ENCODE results near the gene OTOP2. TPM values are rescaled to one million over a fixed set of nuclear protein-coding genes. Genes with fewer than 3 reads are reported as not detected.

OTOP2 gene
- total and polyA plus RNA-seq, 4 donors, result 0.25 TPM; not detected in 3

GRCh38 chr17:74952431-74953133 is 28.5 kb downstream of the OTOP2 start:
- Histone ChIP-seq H3K9me3 (ENCODE audit: control insufficient read depth, low read length) (no peaks in the 10 kb centered on the region), H3K4me1 (ENCODE audit: control insufficient read depth in 1 of 2, insufficient read depth in 2 of 2, low read length in 2 of 2) (no peaks in the 10 kb centered on the region), H3K36me3 (ENCODE audit: control insufficient read depth in 1 of 2, insufficient read depth in 2 of 2, low read length in 1 of 2) (no peaks in the 10 kb centered on the region), H3K27me3 (ENCODE audit: control insufficient read depth in 1 of 2, insufficient read depth in 2 of 2, low read length in 1 of 2) (no peaks in the 10 kb centered on the region), H3K4me3 (ENCODE audit: low read length in 2 of 2) (no peak overlapping the region), H3K27ac (ENCODE audit: low read depth in 1 of 2, low read length in 2 of 2) (no peak overlapping the region)
- intact Hi-C loops (cut with DNase I), result loop anchor here in 1 of 2 donors (10.0 kb wide), 1 partner anchor 208 kb away; the partner anchor contains the start of gene NHERF1
- DNase-seq (no peak), ATAC-seq (ENCODE audit: low FRiP score) (no peak)
- 70 to 77% methylated on average over 24 of the region's 24 CpGs for WGBS, 2 donors

- no peak overlapping the region for H3K4me3 ChIP-seq (ENCODE audit: low read length in 2 of 2)
- intact Hi-C loops (cut with DNase I), result loop anchor here in 1 of 2 donors (10.0 kb wide), 1 partner anchor 208 kb away; the partner anchor contains the start of gene NHERF1
These were observed 29.1 kb downstream of the OTOP2 start for GRCh38 chr17:74953134-74953687.

GRCh38 chr17:74954115-74954514 is 30.0 kb downstream of the OTOP2 start:
- Histone ChIP-seq H3K27ac (ENCODE audit: low read depth in 1 of 2, low read length in 2 of 2) (no peak overlapping the region), H3K9me3 (ENCODE audit: control insufficient read depth, low read length) (no peaks in the 10 kb centered on the region), H3K27me3 (ENCODE audit: control insufficient read depth in 1 of 2, insufficient read depth in 2 of 2, low read length in 1 of 2) (no peaks in the 10 kb centered on the region), H3K36me3 (ENCODE audit: control insufficient read depth in 1 of 2, insufficient read depth in 2 of 2, low read length in 1 of 2) (no peaks in the 10 kb centered on the region), H3K4me3 (ENCODE audit: low read length in 2 of 2) (no peak overlapping the region), H3K4me1 (ENCODE audit: control insufficient read depth in 1 of 2, insufficient read depth in 2 of 2, low read length in 2 of 2) (no peaks in the 10 kb centered on the region)
- ATAC-seq (ENCODE audit: low FRiP score) (no peak), DNase-seq (no peak)
- intact Hi-C loops (cut with DNase I), result loop anchor here in 1 of 2 donors (10.0 kb wide), 1 partner anchor 209 kb away; the partner anchor contains the start of gene NHERF1
- WGBS, 2 donors, result 92 to 93% methylated on average over 15 of the region's 15 CpGs

More at GRCh38 chr17:74953134-74953687, 29.1 kb downstream of the OTOP2 start:
- DNase-seq, result no peak
- Histone ChIP-seq H3K9me3 (ENCODE audit: control insufficient read depth, low read length) (no peaks in the 10 kb centered on the region), H3K4me1 (ENCODE audit: control insufficient read depth in 1 of 2, insufficient read depth in 2 of 2, low read length in 2 of 2) (no peaks in the 10 kb centered on the region), H3K36me3 (ENCODE audit: control insufficient read depth in 1 of 2, insufficient read depth in 2 of 2, low read length in 1 of 2) (no peaks in the 10 kb centered on the region), H3K27ac (ENCODE audit: low read depth in 1 of 2, low read length in 2 of 2) (no peak overlapping the region), H3K27me3 (ENCODE audit: control insufficient read depth in 1 of 2, insufficient read depth in 2 of 2, low read length in 1 of 2) (no peaks in the 10 kb centered on the region)
- WGBS, 2 donors, result 86 to 89% methylated on average over 8 to 11 of the region's 11 CpGs
- ATAC-seq (ENCODE audit: low FRiP score), result no peak

GRCh38 chr17:74954665-74955421 is 30.8 kb downstream of the OTOP2 start:
- no peak for DNase-seq
- no peak for ATAC-seq (ENCODE audit: low FRiP score)
- WGBS, 2 donors, result 77 to 87% methylated on average over 13 of the region's 13 CpGs
- Histone ChIP-seq H3K36me3 (ENCODE audit: control insufficient read depth in 1 of 2, insufficient read depth in 2 of 2, low read length in 1 of 2) (no peaks in the 10 kb centered on the region), H3K27ac (ENCODE audit: low read depth in 1 of 2, low read length in 2 of 2) (no peak overlapping the region), H3K4me1 (ENCODE audit: control insufficient read depth in 1 of 2, insufficient read depth in 2 of 2, low read length in 2 of 2) (no peaks in the 10 kb centered on the region), H3K9me3 (ENCODE audit: control insufficient read depth, low read length) (no peaks in the 10 kb centered on the region), H3K27me3 (ENCODE audit: control insufficient read depth in 1 of 2, insufficient read depth in 2 of 2, low read length in 1 of 2) (no peaks in the 10 kb centered on the region), H3K4me3 (ENCODE audit: low read length in 2 of 2) (no peak overlapping the region)
- intact Hi-C loops (cut with DNase I), result loop anchor here in 1 of 2 donors (10.0 kb wide), 1 partner anchor 210 kb away; the partner anchor contains the start of gene NHERF1

GRCh38 chr17:74956093-74956492 is 32.0 kb downstream of the OTOP2 start:
- no peak for DNase-seq
- WGBS, 2 donors, result 79 to 86% methylated on average over 4 of the region's 4 CpGs
- Histone ChIP-seq H3K27ac (ENCODE audit: low read depth in 1 of 2, low read length in 2 of 2) (no peak overlapping the region), H3K4me3 (ENCODE audit: low read length in 2 of 2) (no peak overlapping the region), H3K36me3 (ENCODE audit: control insufficient read depth in 1 of 2, insufficient read depth in 2 of 2, low read length in 1 of 2) (no peaks in the 10 kb centered on the region), H3K9me3 (ENCODE audit: control insufficient read depth, low read length) (no peaks in the 10 kb centered on the region), H3K4me1 (ENCODE audit: control insufficient read depth in 1 of 2, insufficient read depth in 2 of 2, low read length in 2 of 2) (no peaks in the 10 kb centered on the region), H3K27me3 (ENCODE audit: control insufficient read depth in 1 of 2, insufficient read depth in 2 of 2, low read length in 1 of 2) (no peaks in the 10 kb centered on the region)
- intact Hi-C loops (cut with DNase I), result loop anchor here in 1 of 2 donors (10.0 kb wide), 1 partner anchor 211 kb away; the partner anchor contains the start of gene NHERF1
- ATAC-seq (ENCODE audit: low FRiP score), result no peak

- intact Hi-C loops (cut with DNase I), result loop anchor here in 1 of 2 donors (10.0 kb wide), 1 partner anchor 213 kb away; the partner anchor contains the start of gene NHERF1
- H3K27me3 ChIP-seq (ENCODE audit: control insufficient read depth in 1 of 2, insufficient read depth in 2 of 2, low read length in 1 of 2), result no peaks in the 10 kb centered on the region
- WGBS, 2 donors, result 42 to 52% methylated on average over 33 of the region's 33 CpGs
- no peaks in the 10 kb centered on the region for H3K9me3 ChIP-seq (ENCODE audit: control insufficient read depth, low read length)
- peak; percentile 54 for ATAC-seq (ENCODE audit: low FRiP score)
- DNase-seq, result peak; percentile 79 to 94
- no peak overlapping the region for H3K27ac ChIP-seq (ENCODE audit: low read depth in 1 of 2, low read length in 2 of 2)
- no peak overlapping the region for H3K4me3 ChIP-seq (ENCODE audit: low read length in 2 of 2)
- no peaks in the 10 kb centered on the region for H3K4me1 ChIP-seq (ENCODE audit: control insufficient read depth in 1 of 2, insufficient read depth in 2 of 2, low read length in 2 of 2)
- no peaks in the 10 kb centered on the region for H3K36me3 ChIP-seq (ENCODE audit: control insufficient read depth in 1 of 2, insufficient read depth in 2 of 2, low read length in 1 of 2)
These were observed 34.1 kb downstream of the OTOP2 start for GRCh38 chr17:74957935-74958740.

- 69 to 82% methylated on average over 14 of the region's 14 CpGs for WGBS, 2 donors
- no peak overlapping the region for H3K4me3 ChIP-seq (ENCODE audit: low read length in 2 of 2)
These were observed 35.9 kb downstream of the OTOP2 start for GRCh38 chr17:74959826-74960515.

More at GRCh38 chr17:74959826-74960515, 35.9 kb downstream of the OTOP2 start:
- Histone ChIP-seq H3K4me1 (ENCODE audit: control insufficient read depth in 1 of 2, insufficient read depth in 2 of 2, low read length in 2 of 2) (no peaks in the 10 kb centered on the region), H3K9me3 (ENCODE audit: control insufficient read depth, low read length) (no peaks in the 10 kb centered on the region), H3K27ac (ENCODE audit: low read depth in 1 of 2, low read length in 2 of 2) (no peak overlapping the region), H3K27me3 (ENCODE audit: control insufficient read depth in 1 of 2, insufficient read depth in 2 of 2, low read length in 1 of 2) (no peaks in the 10 kb centered on the region), H3K36me3 (ENCODE audit: control insufficient read depth in 1 of 2, insufficient read depth in 2 of 2, low read length in 1 of 2) (no peaks in the 10 kb centered on the region)
- DNase-seq (no peak), ATAC-seq (ENCODE audit: low FRiP score) (no peak)
- intact Hi-C loops (cut with DNase I), result loop anchor here (1.0 to 10.0 kb wide), 6 partner anchors 37 to 242 kb away; partner anchors contain the start of genes MRPL58 (in 2 of the 2), ARMC7 (in 1 of the 2), NHERF1 (in 1 of the 2) and USH1G (in 1 of the 2)

Data from aorta (tissue), 5 donors.